Measurements from ENCODE around the gene ALX4. TPM values are rescaled to one million over a fixed set of nuclear protein-coding genes. Genes with fewer than 3 reads are reported as not detected.

The ALX4 gene
- total RNA-seq, 1 donor from 2014 or later, result not detected

GRCh38 chr11:44344921-44345320, 35.0 kb upstream of the ALX4 start:
- no peaks in the 10 kb centered on the region for H3K36me3 Mint-ChIP-seq (ENCODE audit: low read depth)
- no peaks in the 10 kb centered on the region for H3K4me1 Mint-ChIP-seq (ENCODE audit: low read depth)
- intact Hi-C loops (cut with micrococcal nuclease), result no loop called here
- no peaks in the 10 kb centered on the region for H3K9me3 Mint-ChIP-seq
- no peak overlapping the region for H3K4me3 Mint-ChIP-seq
- peaks cover 10% of the 10 kb centered on the region for H3K27me3 Mint-ChIP-seq (ENCODE audit: insufficient read depth)
- no peak overlapping the region for H3K27ac Mint-ChIP-seq
- DNase-seq (ENCODE audit: low spot score), result no peak

DNA sequence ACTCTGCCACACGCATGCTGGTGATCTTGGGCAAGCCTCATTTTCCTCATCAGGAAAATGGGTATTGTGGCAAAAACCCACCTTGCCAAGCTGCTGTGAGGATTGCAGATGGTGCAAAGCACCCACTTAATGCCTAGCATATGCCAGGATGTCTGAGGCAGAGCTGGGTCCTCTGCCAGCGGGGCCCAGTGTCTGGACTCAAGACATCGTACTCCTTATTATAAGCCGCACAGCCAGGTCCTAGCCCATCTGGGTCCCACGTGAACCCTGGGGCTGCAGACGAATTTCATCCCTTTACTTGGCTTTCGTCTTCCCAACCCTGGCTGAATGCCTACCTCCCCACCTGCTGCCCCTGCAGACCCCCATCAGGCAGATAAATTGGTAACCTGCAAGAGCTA, 34.5 kb upstream of the ALX4 start:
- Mint-ChIP-seq H3K36me3 (ENCODE audit: low read depth) (no peaks in the 10 kb centered on the region), H3K4me1 (ENCODE audit: low read depth) (no peaks in the 10 kb centered on the region), H3K27me3 (ENCODE audit: insufficient read depth) (peaks cover 10% of the 10 kb centered on the region), H3K4me3 (no peak overlapping the region), H3K27ac (no peak overlapping the region), H3K9me3 (no peaks in the 10 kb centered on the region)
- DNase-seq (ENCODE audit: low spot score), result no peak
- intact Hi-C loops (cut with micrococcal nuclease), result no loop called here

DNA sequence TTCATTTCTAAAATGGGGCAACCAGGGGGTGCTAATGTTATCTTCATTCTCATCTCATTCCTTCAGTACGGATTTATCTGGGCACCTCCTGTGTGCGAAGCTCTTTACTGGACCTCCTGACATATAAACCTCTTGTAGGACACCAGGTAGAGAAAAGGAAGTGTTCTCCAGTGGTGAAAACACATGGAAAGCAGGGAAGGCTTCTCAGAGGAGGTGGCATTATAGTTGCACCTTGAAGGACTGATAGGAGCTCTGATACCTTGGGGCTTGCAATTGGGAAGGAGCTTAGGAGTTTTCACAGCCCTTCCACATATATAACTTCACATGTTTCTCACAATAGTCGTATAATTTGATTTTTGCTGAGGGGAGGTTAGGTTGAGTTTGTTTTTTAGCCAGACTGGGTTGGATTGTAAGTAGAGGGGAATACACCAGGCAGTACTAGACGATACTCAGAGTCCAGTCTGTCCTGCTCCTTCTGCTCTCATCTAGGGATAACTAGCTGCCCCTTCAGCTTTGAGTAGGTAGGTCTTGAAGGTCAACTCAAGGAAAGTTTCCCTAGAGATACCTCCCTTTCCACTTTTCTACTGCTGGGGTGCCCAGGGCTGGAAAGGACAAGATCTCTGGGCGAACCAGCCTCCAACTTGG, 34.0 kb upstream of the ALX4 start:
- Mint-ChIP-seq H3K36me3 (ENCODE audit: low read depth) (no peaks in the 10 kb centered on the region), H3K4me1 (ENCODE audit: low read depth) (no peaks in the 10 kb centered on the region), H3K27ac (no peak overlapping the region), H3K27me3 (ENCODE audit: insufficient read depth) (peaks cover 12% of the 10 kb centered on the region), H3K4me3 (no peak overlapping the region), H3K9me3 (no peaks in the 10 kb centered on the region)
- intact Hi-C loops (cut with micrococcal nuclease), result no loop called here
- no peak for DNase-seq (ENCODE audit: low spot score)

GRCh38 chr11:44342616-44343015, 32.7 kb upstream of the ALX4 start:
- H3K27me3 Mint-ChIP-seq (ENCODE audit: insufficient read depth), result peaks cover 21% of the 10 kb centered on the region
- intact Hi-C loops (cut with micrococcal nuclease), result no loop called here
- no peak overlapping the region for H3K4me3 Mint-ChIP-seq

DNA sequence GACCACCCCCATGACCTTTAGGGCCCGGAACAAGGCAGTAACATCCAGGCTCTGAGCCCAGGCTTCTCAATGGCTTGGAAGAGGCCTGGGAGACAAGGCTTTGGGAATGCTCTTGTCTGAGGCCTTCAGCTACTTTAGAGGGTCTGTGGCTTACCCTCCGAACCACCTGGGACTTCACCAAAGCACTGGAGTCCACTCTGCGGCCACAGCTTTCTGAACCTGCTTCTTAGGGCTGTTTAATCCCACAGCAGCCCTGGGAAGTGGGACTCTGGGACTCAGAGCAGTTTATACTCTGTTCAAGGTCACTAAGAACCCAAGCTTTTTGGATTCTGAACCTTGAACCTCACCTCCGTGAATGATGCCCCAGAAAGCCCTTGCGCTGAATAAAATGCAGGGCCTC, 30.7 kb upstream of the ALX4 start:
- H3K4me1 Mint-ChIP-seq (ENCODE audit: low read depth), result no peaks in the 10 kb centered on the region
- no peak for DNase-seq (ENCODE audit: low spot score)
- no peaks in the 10 kb centered on the region for H3K9me3 Mint-ChIP-seq
- H3K27ac Mint-ChIP-seq, result no peak overlapping the region
- H3K36me3 Mint-ChIP-seq (ENCODE audit: low read depth), result no peaks in the 10 kb centered on the region
- H3K4me3 Mint-ChIP-seq, result no peak overlapping the region
- intact Hi-C loops (cut with micrococcal nuclease), result no loop called here
- H3K27me3 Mint-ChIP-seq (ENCODE audit: insufficient read depth), result peaks cover 38% of the 10 kb centered on the region

More at GRCh38 chr11:44342616-44343015, 32.7 kb upstream of the ALX4 start:
- Mint-ChIP-seq H3K27ac (no peak overlapping the region), H3K9me3 (no peaks in the 10 kb centered on the region), H3K36me3 (ENCODE audit: low read depth) (no peaks in the 10 kb centered on the region), H3K4me1 (ENCODE audit: low read depth) (no peaks in the 10 kb centered on the region)
- no peak for DNase-seq (ENCODE audit: low spot score)

- Mint-ChIP-seq H3K36me3 (ENCODE audit: low read depth) (no peaks in the 10 kb centered on the region), H3K27me3 (ENCODE audit: insufficient read depth) (peaks cover 45% of the 10 kb centered on the region), H3K4me1 (ENCODE audit: low read depth) (no peaks in the 10 kb centered on the region), H3K4me3 (no peak overlapping the region), H3K9me3 (no peaks in the 10 kb centered on the region), H3K27ac (no peak overlapping the region)
- DNase-seq (ENCODE audit: low spot score), result no peak
- intact Hi-C loops (cut with micrococcal nuclease), result no loop called here
These were observed 29.6 kb upstream of the ALX4 start for GRCh38 chr11:44339530-44339883.

DNA sequence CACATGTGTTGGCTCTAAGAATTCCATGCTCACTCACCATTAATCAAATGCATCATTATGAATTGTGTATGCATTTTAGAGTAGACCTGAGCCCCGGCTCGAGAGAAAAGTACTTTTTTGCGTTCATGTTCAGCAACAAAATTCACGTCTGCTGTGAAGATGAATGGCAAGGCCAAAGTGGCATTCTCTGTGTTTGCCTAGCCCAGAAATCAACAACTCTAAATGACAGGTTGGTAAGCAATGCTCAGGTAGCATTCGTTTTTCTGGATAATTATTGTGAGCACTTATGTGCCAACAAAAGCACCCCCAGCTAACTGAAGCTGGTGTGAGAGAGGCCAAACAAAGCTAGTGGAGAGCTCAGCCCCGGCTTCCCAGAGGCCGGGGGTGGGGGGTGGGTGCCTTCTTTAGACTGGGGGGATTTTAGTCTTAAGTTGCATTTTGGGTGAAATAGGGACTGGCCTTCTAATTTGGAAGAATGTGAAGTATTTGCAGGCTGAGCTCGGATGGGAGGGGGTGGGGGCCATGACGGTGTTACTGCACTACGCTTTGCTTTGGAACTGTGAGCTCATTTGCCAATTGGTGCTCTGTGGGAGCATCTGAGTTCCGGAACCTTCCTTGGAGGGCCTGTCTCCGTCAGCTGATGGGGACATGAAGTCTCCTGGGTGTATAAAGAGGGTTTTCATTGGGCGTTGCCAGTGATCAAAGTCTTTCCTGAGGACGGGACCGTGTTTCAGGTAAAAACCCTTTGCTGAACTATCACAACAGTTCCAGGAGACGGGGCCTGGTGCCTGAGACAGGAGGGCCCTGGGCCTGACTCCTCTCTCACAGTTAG, 29.0 kb upstream of the ALX4 start:
- no peak overlapping the region for H3K4me3 Mint-ChIP-seq
- DNase-seq (ENCODE audit: low spot score), result no peak

GRCh38 chr11:44338026-44338425, 28.1 kb upstream of the ALX4 start:
- intact Hi-C loops (cut with micrococcal nuclease), result no loop called here
- Mint-ChIP-seq H3K4me3 (no peak overlapping the region), H3K36me3 (ENCODE audit: low read depth) (no peaks in the 10 kb centered on the region), H3K27ac (no peak overlapping the region), H3K9me3 (no peaks in the 10 kb centered on the region), H3K4me1 (ENCODE audit: low read depth) (no peaks in the 10 kb centered on the region), H3K27me3 (ENCODE audit: insufficient read depth) (peaks cover 52% of the 10 kb centered on the region)
- no peak for DNase-seq (ENCODE audit: low spot score)

More for the DNA sequence above, 29.0 kb upstream of the ALX4 start:
- Mint-ChIP-seq H3K36me3 (ENCODE audit: low read depth) (no peaks in the 10 kb centered on the region), H3K9me3 (no peaks in the 10 kb centered on the region), H3K27me3 (ENCODE audit: insufficient read depth) (peaks cover 48% of the 10 kb centered on the region), H3K27ac (no peak overlapping the region), H3K4me1 (ENCODE audit: low read depth) (no peaks in the 10 kb centered on the region)
- intact Hi-C loops (cut with micrococcal nuclease), result no loop called here

GRCh38 chr11:44335919-44336318, 26.0 kb upstream of the ALX4 start:
- Mint-ChIP-seq H3K27ac (no peak overlapping the region), H3K9me3 (no peaks in the 10 kb centered on the region), H3K4me3 (no peak overlapping the region), H3K36me3 (ENCODE audit: low read depth) (no peaks in the 10 kb centered on the region), H3K4me1 (ENCODE audit: low read depth) (no peaks in the 10 kb centered on the region), H3K27me3 (ENCODE audit: insufficient read depth) (peaks cover 52% of the 10 kb centered on the region)
- intact Hi-C loops (cut with micrococcal nuclease), result no loop called here
- DNase-seq (ENCODE audit: low spot score), result no peak

- Mint-ChIP-seq H3K4me1 (ENCODE audit: low read depth) (no peaks in the 10 kb centered on the region), H3K27ac (no peak overlapping the region), H3K27me3 (ENCODE audit: insufficient read depth) (peaks cover 58% of the 10 kb centered on the region), H3K9me3 (no peaks in the 10 kb centered on the region), H3K4me3 (no peak overlapping the region), H3K36me3 (ENCODE audit: low read depth) (no peaks in the 10 kb centered on the region)
- no peak for DNase-seq (ENCODE audit: low spot score)
- intact Hi-C loops (cut with micrococcal nuclease), result no loop called here
These were observed 25.3 kb upstream of the ALX4 start for GRCh38 chr11:44335052-44335760.

DNA sequence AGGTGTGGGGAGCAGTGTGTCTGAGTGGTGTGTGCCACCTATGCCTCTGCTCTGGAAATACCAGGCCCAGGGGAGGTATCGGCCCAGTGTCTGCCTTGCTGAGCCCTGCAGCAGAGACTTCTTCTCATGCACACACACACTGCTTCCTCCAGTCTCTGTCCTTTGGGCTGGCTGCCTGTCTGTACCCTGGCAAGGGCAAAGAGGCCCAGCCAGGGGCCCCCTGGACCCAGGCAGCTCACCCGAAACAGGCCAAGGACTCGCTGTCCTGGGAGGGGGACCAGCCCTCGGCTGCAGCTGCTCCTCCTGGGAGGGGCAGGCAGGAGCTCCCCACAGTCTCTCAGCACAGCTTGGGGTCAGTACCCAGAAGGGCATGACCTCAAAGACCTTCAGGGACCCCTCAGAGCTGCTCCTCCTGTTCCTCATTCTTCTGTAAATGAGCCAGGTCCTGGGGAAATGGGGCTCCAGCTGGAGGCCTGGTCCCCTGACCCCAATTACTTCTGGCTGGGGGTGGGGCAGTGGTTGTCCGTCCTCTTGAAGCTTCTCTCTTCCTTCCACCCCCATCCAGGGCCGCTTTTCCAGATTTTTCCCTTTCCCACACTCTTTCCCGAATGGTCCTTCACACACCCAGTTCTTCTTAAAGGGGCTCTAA, 24.5 kb upstream of the ALX4 start:
- no peak for DNase-seq (ENCODE audit: low spot score)
- Mint-ChIP-seq H3K9me3 (no peaks in the 10 kb centered on the region), H3K4me3 (no peak overlapping the region), H3K27me3 (ENCODE audit: insufficient read depth) (peaks cover 60% of the 10 kb centered on the region), H3K36me3 (ENCODE audit: low read depth) (no peaks in the 10 kb centered on the region), H3K4me1 (ENCODE audit: low read depth) (no peaks in the 10 kb centered on the region), H3K27ac (no peak overlapping the region)
- intact Hi-C loops (cut with micrococcal nuclease), result no loop called here

- no peaks in the 10 kb centered on the region for H3K9me3 Mint-ChIP-seq
- no peaks in the 10 kb centered on the region for H3K4me1 Mint-ChIP-seq (ENCODE audit: low read depth)
- H3K36me3 Mint-ChIP-seq (ENCODE audit: low read depth), result no peaks in the 10 kb centered on the region
- H3K27ac Mint-ChIP-seq, result no peak overlapping the region
- intact Hi-C loops (cut with micrococcal nuclease), result no loop called here
- no peak overlapping the region for H3K4me3 Mint-ChIP-seq
- H3K27me3 Mint-ChIP-seq (ENCODE audit: insufficient read depth), result peaks cover 59% of the 10 kb centered on the region
- no peak for DNase-seq (ENCODE audit: low spot score)
These were observed 23.6 kb upstream of the ALX4 start for GRCh38 chr11:44333271-44334218.

Measured in activated T-helper 1 cell treated with anti-CD3 and anti-CD28 coated beads, Interleukin-12 subunit alpha, Interleukin-12 subunit beta, Interleukin-2, Interleukin-4 antibody, amounts not matched to agents 30 ng/mL and 10 ng/mL and 1 ng/mL, durations not matched to agents 14 hours and 24 hours and 36 hours (primary cell).